ENCODE results near the gene HAL. TPM values are rescaled to one million over a fixed set of nuclear protein-coding genes. Genes with fewer than 3 reads are reported as not detected.

The HAL gene
- total RNA-seq, 1 donor from 2014 or later = not detected

DNA sequence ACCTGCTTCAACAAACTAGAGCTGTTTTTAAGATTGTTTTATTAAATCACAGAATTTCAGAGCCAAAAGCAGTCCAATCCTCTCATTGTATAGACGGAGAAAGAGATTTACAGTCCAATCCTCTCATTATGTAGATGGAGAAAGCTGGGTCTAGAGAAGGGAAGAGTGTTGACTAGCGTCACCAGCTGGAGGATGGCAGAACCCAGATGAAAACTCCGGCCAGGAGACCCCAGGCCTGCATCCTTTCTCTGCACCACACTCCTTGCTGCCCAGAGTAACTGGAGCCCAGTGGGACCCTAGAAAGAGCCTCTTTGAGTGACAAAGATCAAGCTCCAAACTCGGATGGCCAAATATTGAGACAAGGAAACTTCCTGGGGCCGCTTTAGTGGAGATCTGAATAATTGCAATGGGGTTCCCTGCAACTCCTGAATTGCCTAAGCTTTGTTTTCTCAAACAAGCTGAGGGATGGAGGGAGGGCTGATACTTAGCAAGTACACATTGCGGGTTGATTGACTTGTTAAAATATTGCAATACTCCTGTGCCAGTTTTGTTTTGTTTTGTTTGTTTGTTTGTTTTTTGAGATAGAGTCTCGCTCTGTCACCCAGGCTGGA lies 40.5 kb downstream of the HAL start:
- H3K27me3 Mint-ChIP-seq (ENCODE audit: unreplicated experiment) = no peaks in the 10 kb centered on the region
- no peaks in the 10 kb centered on the region for H3K36me3 Mint-ChIP-seq (ENCODE audit: unreplicated experiment)
- no peaks in the 10 kb centered on the region for H3K9me3 Mint-ChIP-seq (ENCODE audit: unreplicated experiment)
- TF ChIP-seq, protein P1, sequence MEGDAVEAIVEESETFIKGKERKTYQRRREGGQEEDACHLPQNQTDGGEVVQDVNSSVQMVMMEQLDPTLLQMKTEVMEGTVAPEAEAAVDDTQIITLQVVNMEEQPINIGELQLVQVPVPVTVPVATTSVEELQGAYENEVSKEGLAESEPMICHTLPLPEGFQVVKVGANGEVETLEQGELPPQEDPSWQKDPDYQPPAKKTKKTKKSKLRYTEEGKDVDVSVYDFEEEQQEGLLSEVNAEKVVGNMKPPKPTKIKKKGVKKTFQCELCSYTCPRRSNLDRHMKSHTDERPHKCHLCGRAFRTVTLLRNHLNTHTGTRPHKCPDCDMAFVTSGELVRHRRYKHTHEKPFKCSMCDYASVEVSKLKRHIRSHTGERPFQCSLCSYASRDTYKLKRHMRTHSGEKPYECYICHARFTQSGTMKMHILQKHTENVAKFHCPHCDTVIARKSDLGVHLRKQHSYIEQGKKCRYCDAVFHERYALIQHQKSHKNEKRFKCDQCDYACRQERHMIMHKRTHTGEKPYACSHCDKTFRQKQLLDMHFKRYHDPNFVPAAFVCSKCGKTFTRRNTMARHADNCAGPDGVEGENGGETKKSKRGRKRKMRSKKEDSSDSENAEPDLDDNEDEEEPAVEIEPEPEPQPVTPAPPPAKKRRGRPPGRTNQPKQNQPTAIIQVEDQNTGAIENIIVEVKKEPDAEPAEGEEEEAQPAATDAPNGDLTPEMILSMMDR (IDR thresholded peaks at IDR 0.05; ENCODE audit: partially characterized antibody, unreplicated experiment) = no peak
- H3K27ac Mint-ChIP-seq (ENCODE audit: unreplicated experiment) = no peak overlapping the region
- no peaks in the 10 kb centered on the region for H3K4me1 Mint-ChIP-seq (ENCODE audit: low read depth, unreplicated experiment)
- H3K4me3 Mint-ChIP-seq (ENCODE audit: unreplicated experiment) = no peak overlapping the region
- no peak for DNase-seq

DNA sequence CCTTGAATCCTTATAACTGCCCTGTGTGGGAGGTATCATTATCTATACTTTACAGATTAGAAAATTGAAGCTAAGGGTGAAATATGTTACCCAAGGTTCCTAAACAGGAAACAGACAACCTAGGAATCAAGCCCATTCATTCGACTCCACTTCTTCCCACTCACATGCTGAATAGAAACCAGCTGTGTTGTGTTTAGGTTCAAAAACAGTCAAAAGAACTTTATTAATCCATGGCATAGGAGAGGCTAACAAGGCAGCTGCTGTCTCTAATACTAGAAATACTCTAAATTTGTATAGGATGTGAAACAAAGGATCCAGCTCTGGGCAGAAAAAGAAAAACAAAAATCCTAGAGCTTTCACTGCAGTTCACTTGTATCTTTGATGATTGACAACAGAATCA lies 43.1 kb downstream of the HAL start:
- no peak overlapping the region for H3K27ac Mint-ChIP-seq (ENCODE audit: unreplicated experiment)
- H3K27me3 Mint-ChIP-seq (ENCODE audit: unreplicated experiment) = no peaks in the 10 kb centered on the region
- no peak overlapping the region for H3K4me3 Mint-ChIP-seq (ENCODE audit: unreplicated experiment)
- H3K9me3 Mint-ChIP-seq (ENCODE audit: unreplicated experiment) = no peaks in the 10 kb centered on the region
- no peak for DNase-seq
- TF ChIP-seq, protein P1 (IDR thresholded peaks at IDR 0.05; ENCODE audit: partially characterized antibody, unreplicated experiment) = no peak
- H3K36me3 Mint-ChIP-seq (ENCODE audit: unreplicated experiment) = no peaks in the 10 kb centered on the region
- no peaks in the 10 kb centered on the region for H3K4me1 Mint-ChIP-seq (ENCODE audit: low read depth, unreplicated experiment)

DNA sequence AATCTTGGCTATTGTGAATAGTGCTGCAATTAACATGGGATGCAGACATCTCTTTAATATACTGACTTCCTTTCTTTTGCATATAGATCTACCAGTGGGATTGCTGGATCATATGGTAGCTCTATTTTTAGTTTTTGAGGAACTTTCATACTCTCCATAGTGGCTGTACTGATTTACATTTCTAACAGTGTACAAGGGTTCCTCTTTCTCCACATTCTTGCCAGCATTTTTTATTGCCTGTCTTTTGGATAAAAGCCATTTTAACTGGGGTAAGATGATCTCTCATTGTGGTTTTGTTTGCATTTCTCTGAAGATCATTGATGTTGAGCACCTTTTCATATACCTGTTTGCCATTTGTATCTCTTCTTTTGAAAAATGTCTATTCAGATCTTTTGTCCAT lies 44.6 kb downstream of the HAL start:
- no peaks in the 10 kb centered on the region for H3K27me3 Mint-ChIP-seq (ENCODE audit: unreplicated experiment)
- no peak for DNase-seq
- no peaks in the 10 kb centered on the region for H3K4me1 Mint-ChIP-seq (ENCODE audit: low read depth, unreplicated experiment)

DNA sequence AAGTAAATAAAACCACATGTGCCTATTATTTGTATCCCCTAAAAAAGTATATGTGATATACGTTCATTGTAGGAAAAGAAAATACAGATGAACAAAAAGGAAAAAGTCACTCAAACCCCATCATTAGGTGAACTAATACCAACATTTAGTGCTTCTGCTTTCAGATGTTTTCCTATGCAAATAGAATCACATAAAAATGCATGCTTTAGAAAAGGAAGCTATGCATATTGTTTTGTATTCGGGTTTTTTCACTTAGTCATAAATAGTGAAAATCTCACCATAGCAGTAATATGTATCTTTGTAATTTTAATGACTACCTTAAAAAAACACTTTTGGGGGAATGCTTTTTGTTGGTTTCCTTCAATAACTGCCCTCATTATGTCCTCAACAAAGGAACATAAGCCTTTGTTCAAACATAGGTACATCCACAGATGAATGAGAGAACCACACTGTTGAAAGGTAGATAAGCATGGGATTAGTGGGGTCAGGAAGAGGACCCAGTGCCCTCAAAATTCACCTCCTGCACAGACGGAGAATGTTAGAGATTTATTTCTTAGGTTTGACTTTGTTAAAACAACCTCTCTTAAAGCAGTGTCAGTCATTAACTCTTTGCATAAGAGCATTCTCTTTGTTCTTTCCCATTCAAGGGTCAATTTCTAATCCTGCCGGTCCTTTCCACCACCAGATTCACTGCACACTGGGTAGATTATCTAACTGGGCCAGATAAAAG lies 46.5 kb downstream of the HAL start:
- no peaks in the 10 kb centered on the region for H3K9me3 Mint-ChIP-seq (ENCODE audit: unreplicated experiment)
- H3K4me3 Mint-ChIP-seq (ENCODE audit: unreplicated experiment) = no peak overlapping the region
- TF ChIP-seq, protein P1 (IDR thresholded peaks at IDR 0.05; ENCODE audit: partially characterized antibody, unreplicated experiment) = no peak
- H3K4me1 Mint-ChIP-seq (ENCODE audit: low read depth, unreplicated experiment) = no peaks in the 10 kb centered on the region
- H3K27me3 Mint-ChIP-seq (ENCODE audit: unreplicated experiment) = no peaks in the 10 kb centered on the region
- no peaks in the 10 kb centered on the region for H3K36me3 Mint-ChIP-seq (ENCODE audit: unreplicated experiment)
- DNase-seq = no peak
- no peak overlapping the region for H3K27ac Mint-ChIP-seq (ENCODE audit: unreplicated experiment)

More for the DNA sequence above, 44.6 kb downstream of the HAL start:
- TF ChIP-seq, protein P1 (IDR thresholded peaks at IDR 0.05; ENCODE audit: partially characterized antibody, unreplicated experiment) = no peak
- Mint-ChIP-seq H3K4me3 (ENCODE audit: unreplicated experiment) (no peak overlapping the region), H3K27ac (ENCODE audit: unreplicated experiment) (no peak overlapping the region), H3K9me3 (ENCODE audit: unreplicated experiment) (no peaks in the 10 kb centered on the region), H3K36me3 (ENCODE audit: unreplicated experiment) (no peaks in the 10 kb centered on the region)

DNA sequence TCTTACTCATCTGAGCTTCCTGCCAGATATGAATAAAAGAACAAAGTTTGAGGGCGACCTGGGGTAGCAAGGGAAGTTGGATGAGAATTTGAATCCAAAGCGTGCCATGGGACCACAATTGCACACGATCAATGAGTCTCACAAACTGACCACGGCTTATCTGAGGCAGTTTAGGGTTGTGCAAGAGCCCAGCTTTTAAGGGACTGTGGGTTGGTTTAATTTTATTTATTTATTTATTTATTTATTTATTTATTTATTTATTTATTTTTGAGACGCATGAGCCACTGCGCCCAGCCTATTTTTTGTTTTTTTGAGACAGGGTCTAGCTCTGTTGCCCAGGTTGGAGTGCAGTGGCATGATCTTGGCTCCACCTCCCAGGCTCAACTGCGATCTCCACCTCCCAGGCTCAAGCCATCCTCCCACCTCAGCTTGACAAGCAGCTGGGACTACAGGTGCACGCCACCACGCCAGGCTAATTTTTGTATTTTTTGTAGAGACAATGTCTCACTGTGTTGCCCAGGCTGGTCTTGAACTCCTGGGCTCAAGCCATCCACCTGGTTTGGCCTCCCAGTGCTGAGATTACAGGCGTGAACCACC lies 51.9 kb downstream of the HAL start:
- Mint-ChIP-seq H3K27me3 (ENCODE audit: unreplicated experiment) (no peaks in the 10 kb centered on the region), H3K9me3 (ENCODE audit: unreplicated experiment) (peaks cover 4% of the 10 kb centered on the region), H3K4me3 (ENCODE audit: unreplicated experiment) (peak overlapping the region; percentile 81), H3K4me1 (ENCODE audit: low read depth, unreplicated experiment) (no peaks in the 10 kb centered on the region), H3K36me3 (ENCODE audit: unreplicated experiment) (no peaks in the 10 kb centered on the region), H3K27ac (ENCODE audit: unreplicated experiment) (no peak overlapping the region)
- TF ChIP-seq, protein P1 (IDR thresholded peaks at IDR 0.05; ENCODE audit: partially characterized antibody, unreplicated experiment) = no peak
- DNase-seq = no peak

Data from glutamatergic neuron (in vitro differentiated cells).